ENCODE data around the gene TDP1.

Gene TDP1

GRCh38 chr14:89955022-89955744 lies 544 bp upstream of the TDP1 start:
- no peak for TF ChIP-seq CTCF (IDR thresholded peaks at IDR 0.05; ENCODE audit: control insufficient read depth, insufficient read depth, low read depth, low read length, missing control alignments)
- no peak for DNase-seq (ENCODE audit: low read depth)
- H3K4me3 ChIP-seq (ENCODE audit: control insufficient read depth, low read depth, low read length): peak overlapping the region; percentile 85

GRCh38 chr14:89956661-89957009 lies 908 bp downstream of the TDP1 start:
- TF ChIP-seq CTCF (IDR thresholded peaks at IDR 0.05; ENCODE audit: control insufficient read depth, insufficient read depth, low read depth, low read length, missing control alignments): no peak
- no peak for DNase-seq (ENCODE audit: low read depth)
- H3K4me3 ChIP-seq (ENCODE audit: control insufficient read depth, low read depth, low read length): peak overlapping the region; percentile 85

GRCh38 chr14:89957376-89957775 lies 1.6 kb downstream of the TDP1 start:
- DNase-seq (ENCODE audit: low read depth): no peak
- no peak overlapping the region for H3K4me3 ChIP-seq (ENCODE audit: control insufficient read depth, low read depth, low read length)
- no peak for TF ChIP-seq CTCF (IDR thresholded peaks at IDR 0.05; ENCODE audit: control insufficient read depth, insufficient read depth, low read depth, low read length, missing control alignments)

- no peak for TF ChIP-seq CTCF (IDR thresholded peaks at IDR 0.05; ENCODE audit: control insufficient read depth, insufficient read depth, low read depth, low read length, missing control alignments)
- H3K4me3 ChIP-seq (ENCODE audit: control insufficient read depth, low read depth, low read length): no peak overlapping the region
- DNase-seq (ENCODE audit: low read depth): no peak
Measured at GRCh38 chr14:89957791-89958190, 2.1 kb downstream of the TDP1 start.

- H3K4me3 ChIP-seq (ENCODE audit: control insufficient read depth, low read depth, low read length): no peak overlapping the region
- TF ChIP-seq CTCF (IDR thresholded peaks at IDR 0.05; ENCODE audit: control insufficient read depth, insufficient read depth, low read depth, low read length, missing control alignments): no peak
- no peak for DNase-seq (ENCODE audit: low read depth)
Measured at GRCh38 chr14:89958966-89959365, 3.2 kb downstream of the TDP1 start.

- no peak for DNase-seq (ENCODE audit: low read depth)
- H3K4me3 ChIP-seq (ENCODE audit: control insufficient read depth, low read depth, low read length): no peak overlapping the region
- no peak for TF ChIP-seq CTCF (IDR thresholded peaks at IDR 0.05; ENCODE audit: control insufficient read depth, insufficient read depth, low read depth, low read length, missing control alignments)
Measured at GRCh38 chr14:89959853-89960445, 4.2 kb downstream of the TDP1 start.

Data from AG09309 (cell line).